GM23338 (cell line): ENCODE results near the gene TLR6. TPM values are rescaled to one million over a fixed set of nuclear protein-coding genes. Genes with fewer than 3 reads are reported as not detected.

Source experiments
- ATAC-seq: fragments of 200-7000 bp; cut with Tn5 transposase; 3 replicates; pipeline ENCODE4 v1.9.1; 2020
- DNase-seq: peaks from one replicate; pipeline ENCODE4 v3.0.0-alpha.2; 2015; ENCODE audit warnings: low spot score
- H2AFZ ChIP-seq: fragments of 200-600 bp; sonication (generic); 2 replicates; pipeline ENCODE4 v1.8.0; 2016; ENCODE audit warnings: antibody characterized with exemption, mild to moderate bottlenecking, moderate library complexity
- H3F3A ChIP-seq: fragments of 200-600 bp; sonication (generic); replicated peaks from 2 replicates; pipeline ENCODE4 v1.8.0; 2017; ENCODE audit warnings: antibody characterized with exemption, mixed run types, low read depth
- H3K27ac ChIP-seq: fragments of 200-600 bp; sonication (generic); 2 replicates; pipeline ENCODE4 v1.6.1; 2016; ENCODE audit warnings: low read depth
- H3K27me3 ChIP-seq: fragments of 200-600 bp; sonication (generic); 2 replicates; pipeline ENCODE4 v1.8.0; 2016; ENCODE audit warnings: mild to moderate bottlenecking, mixed run types, moderate library complexity; ENCODE audit not compliant: insufficient read depth
- H3K36me3 ChIP-seq: fragments of 200-600 bp; sonication (generic); 2 replicates; pipeline ENCODE4 v1.8.0; 2016; ENCODE audit warnings: mild to moderate bottlenecking; ENCODE audit not compliant: insufficient read depth
- H3K4me1 ChIP-seq: fragments of 200-600 bp; sonication (generic); 2 replicates; pipeline ENCODE4 v1.8.0; 2016; ENCODE audit warnings: mild to moderate bottlenecking, moderate library complexity; ENCODE audit not compliant: insufficient read depth
- H3K4me2 ChIP-seq: fragments of 200-600 bp; sonication (generic); 2 replicates; pipeline ENCODE4 v1.7.1; 2017; ENCODE audit warnings: mixed run types
- H3K4me3 ChIP-seq: fragments of 200-600 bp; sonication (generic); 2 replicates; pipeline ENCODE4 v1.6.1; 2016; ENCODE audit warnings: mixed run types
- H3K79me2 ChIP-seq: fragments of 200-600 bp; sonication (generic); replicated peaks from 2 replicates; pipeline ENCODE4 v1.8.0; 2017; ENCODE audit warnings: mild to moderate bottlenecking; ENCODE audit not compliant: insufficient read depth
- H3K9me2 ChIP-seq: fragments of 200-600 bp; sonication (generic); 2 replicates; pipeline ENCODE4 v1.8.0; 2017; ENCODE audit not compliant: insufficient read depth
- H4K20me1 ChIP-seq: fragments of 200-600 bp; sonication (generic); replicated peaks from 2 replicates; pipeline ENCODE4 v1.8.0; 2017; ENCODE audit warnings: mild to moderate bottlenecking; ENCODE audit not compliant: insufficient read depth
- H3K27ac Mint-ChIP-seq: 2 replicates; pipeline ENCODE4 v1.8.0; 2020; ENCODE audit warnings: inconsistent platforms, mild to moderate bottlenecking, moderate library complexity, mixed read lengths
- H3K27me3 Mint-ChIP-seq: 3 replicates; pipeline ENCODE4 v1.8.0; 2022; ENCODE audit warnings: low read depth, mild to moderate bottlenecking, moderate library complexity, mixed read lengths, inconsistent platforms; ENCODE audit not compliant: insufficient read depth, poor library complexity
- H3K36me3 Mint-ChIP-seq: 3 replicates; pipeline ENCODE4 v1.8.0; 2021; ENCODE audit warnings: low read depth, mild to moderate bottlenecking, inconsistent platforms, moderate library complexity, mixed read lengths
- H3K4me1 Mint-ChIP-seq: 3 replicates; pipeline ENCODE4 v1.8.0; 2020; ENCODE audit warnings: mild to moderate bottlenecking, inconsistent platforms, mixed read lengths
- H3K4me3 Mint-ChIP-seq: 3 replicates; pipeline ENCODE4 v1.8.0; 2021; ENCODE audit warnings: moderate library complexity, mild to moderate bottlenecking, inconsistent platforms, mixed read lengths
- H3K9me3 Mint-ChIP-seq: 3 replicates; pipeline ENCODE4 v1.8.0; 2020; ENCODE audit warnings: moderate library complexity, mild to moderate bottlenecking, inconsistent platforms, mixed read lengths
- CTCF ChIP-seq, 2 experiments: fragments of 200-600 bp in 1 of 2; sonication (generic) in 1 of 2; conservative IDR thresholded peaks; 2 replicates each; pipeline versions ENCODE4 v1.5.1 to v1.6.1; 2016 to 2017; ENCODE audit warnings: antibody characterized with exemption in 2 of 2, low read depth in 2 of 2, mild to moderate bottlenecking in 2 of 2, moderate library complexity in 1 of 2
- EZH2 ChIP-seq: fragments of 200-600 bp; sonication (generic); IDR thresholded peaks from one replicate; pipeline ENCODE4 v1.8.0; 2017; ENCODE audit warnings: antibody characterized with exemption, mild to moderate bottlenecking, low read depth; ENCODE audit not compliant: unreplicated experiment
- EZH2phosphoT487 ChIP-seq: fragments of 200-600 bp; sonication (generic); IDR thresholded peaks from one replicate; pipeline ENCODE4 v1.8.1; 2018; ENCODE audit warnings: antibody characterized with exemption; ENCODE audit not compliant: unreplicated experiment
- JUNB ChIP-seq: IDR thresholded peaks from one replicate; pipeline ENCODE4 v1.6.1; 2016; ENCODE audit warnings: antibody characterized with exemption; ENCODE audit not compliant: unreplicated experiment
- POLR2AphosphoS5 ChIP-seq: IDR thresholded peaks from 2 replicates; pipeline ENCODE4 v1.6.1; 2016; ENCODE audit warnings: antibody characterized with exemption, low read depth
- ZNF114 ChIP-seq: fragments of 250-450 bp; sonication (Bioruptor Pico); IDR thresholded peaks from 2 replicates; pipeline ENCODE4 v1.5.0; 2020; ENCODE audit warnings: mild to moderate bottlenecking, moderate library complexity
- polyA plus RNA-seq: library from polyadenylated mRNA; unstranded; fragments of >200 nt; fragmentation: Nextera tagmentation; extraction: Ambion mirVana; gene quantifications from 2 replicates; pipeline ENCODE4 v1.2.1, GENCODE V29; 2016
- total RNA-seq: library from RNA; depleted of rRNA; stranded (reverse); fragments of >200 nt; shearing (Covaris generic); gene quantifications from 2 replicates; pipeline ENCODE4 v1.2.3, GENCODE V29; 2014
- TF ChIP-seq, protein P1 (sequence below): fragments of 250-450 bp; sonication (Bioruptor Pico); IDR thresholded peaks from 2 replicates; pipeline ENCODE4 v1.5.0; 2020; ENCODE audit warnings: mild to moderate bottlenecking, moderate library complexity

The TLR6 gene
- total and polyA plus RNA-seq, 2 experiments from 2014 or later, result 0.14 TPM; not detected in 1

- H3K36me3 Mint-ChIP-seq, result no peaks in the 10 kb centered on the region
- Histone ChIP-seq H3K27ac (no peak overlapping the region), H3K27me3 (no peaks in the 10 kb centered on the region), H3K79me2 (no peaks in the 10 kb centered on the region), H3K36me3 (no peaks in the 10 kb centered on the region), H3K4me3 (no peak overlapping the region), H3K4me1 (peaks cover 5% of the 10 kb centered on the region), H3K9me2 (no peaks in the 10 kb centered on the region), H3F3A (no peaks in the 10 kb centered on the region), H3K4me2 (no peak overlapping the region), H4K20me1 (no peaks in the 10 kb centered on the region; the same call in 1 of the 2 replicates), H2AFZ (no peak overlapping the region)
- H3K27me3 Mint-ChIP-seq, result peaks cover 6% of the 10 kb centered on the region
- no peaks in the 10 kb centered on the region for H3K9me3 Mint-ChIP-seq
- TF ChIP-seq EZH2phosphoT487 (no peak), ZNF114 (CRISPR knock-in tag) (no peak), JUNB (no peak), POLR2AphosphoS5 (no peak)
- TF ChIP-seq, protein P1, sequence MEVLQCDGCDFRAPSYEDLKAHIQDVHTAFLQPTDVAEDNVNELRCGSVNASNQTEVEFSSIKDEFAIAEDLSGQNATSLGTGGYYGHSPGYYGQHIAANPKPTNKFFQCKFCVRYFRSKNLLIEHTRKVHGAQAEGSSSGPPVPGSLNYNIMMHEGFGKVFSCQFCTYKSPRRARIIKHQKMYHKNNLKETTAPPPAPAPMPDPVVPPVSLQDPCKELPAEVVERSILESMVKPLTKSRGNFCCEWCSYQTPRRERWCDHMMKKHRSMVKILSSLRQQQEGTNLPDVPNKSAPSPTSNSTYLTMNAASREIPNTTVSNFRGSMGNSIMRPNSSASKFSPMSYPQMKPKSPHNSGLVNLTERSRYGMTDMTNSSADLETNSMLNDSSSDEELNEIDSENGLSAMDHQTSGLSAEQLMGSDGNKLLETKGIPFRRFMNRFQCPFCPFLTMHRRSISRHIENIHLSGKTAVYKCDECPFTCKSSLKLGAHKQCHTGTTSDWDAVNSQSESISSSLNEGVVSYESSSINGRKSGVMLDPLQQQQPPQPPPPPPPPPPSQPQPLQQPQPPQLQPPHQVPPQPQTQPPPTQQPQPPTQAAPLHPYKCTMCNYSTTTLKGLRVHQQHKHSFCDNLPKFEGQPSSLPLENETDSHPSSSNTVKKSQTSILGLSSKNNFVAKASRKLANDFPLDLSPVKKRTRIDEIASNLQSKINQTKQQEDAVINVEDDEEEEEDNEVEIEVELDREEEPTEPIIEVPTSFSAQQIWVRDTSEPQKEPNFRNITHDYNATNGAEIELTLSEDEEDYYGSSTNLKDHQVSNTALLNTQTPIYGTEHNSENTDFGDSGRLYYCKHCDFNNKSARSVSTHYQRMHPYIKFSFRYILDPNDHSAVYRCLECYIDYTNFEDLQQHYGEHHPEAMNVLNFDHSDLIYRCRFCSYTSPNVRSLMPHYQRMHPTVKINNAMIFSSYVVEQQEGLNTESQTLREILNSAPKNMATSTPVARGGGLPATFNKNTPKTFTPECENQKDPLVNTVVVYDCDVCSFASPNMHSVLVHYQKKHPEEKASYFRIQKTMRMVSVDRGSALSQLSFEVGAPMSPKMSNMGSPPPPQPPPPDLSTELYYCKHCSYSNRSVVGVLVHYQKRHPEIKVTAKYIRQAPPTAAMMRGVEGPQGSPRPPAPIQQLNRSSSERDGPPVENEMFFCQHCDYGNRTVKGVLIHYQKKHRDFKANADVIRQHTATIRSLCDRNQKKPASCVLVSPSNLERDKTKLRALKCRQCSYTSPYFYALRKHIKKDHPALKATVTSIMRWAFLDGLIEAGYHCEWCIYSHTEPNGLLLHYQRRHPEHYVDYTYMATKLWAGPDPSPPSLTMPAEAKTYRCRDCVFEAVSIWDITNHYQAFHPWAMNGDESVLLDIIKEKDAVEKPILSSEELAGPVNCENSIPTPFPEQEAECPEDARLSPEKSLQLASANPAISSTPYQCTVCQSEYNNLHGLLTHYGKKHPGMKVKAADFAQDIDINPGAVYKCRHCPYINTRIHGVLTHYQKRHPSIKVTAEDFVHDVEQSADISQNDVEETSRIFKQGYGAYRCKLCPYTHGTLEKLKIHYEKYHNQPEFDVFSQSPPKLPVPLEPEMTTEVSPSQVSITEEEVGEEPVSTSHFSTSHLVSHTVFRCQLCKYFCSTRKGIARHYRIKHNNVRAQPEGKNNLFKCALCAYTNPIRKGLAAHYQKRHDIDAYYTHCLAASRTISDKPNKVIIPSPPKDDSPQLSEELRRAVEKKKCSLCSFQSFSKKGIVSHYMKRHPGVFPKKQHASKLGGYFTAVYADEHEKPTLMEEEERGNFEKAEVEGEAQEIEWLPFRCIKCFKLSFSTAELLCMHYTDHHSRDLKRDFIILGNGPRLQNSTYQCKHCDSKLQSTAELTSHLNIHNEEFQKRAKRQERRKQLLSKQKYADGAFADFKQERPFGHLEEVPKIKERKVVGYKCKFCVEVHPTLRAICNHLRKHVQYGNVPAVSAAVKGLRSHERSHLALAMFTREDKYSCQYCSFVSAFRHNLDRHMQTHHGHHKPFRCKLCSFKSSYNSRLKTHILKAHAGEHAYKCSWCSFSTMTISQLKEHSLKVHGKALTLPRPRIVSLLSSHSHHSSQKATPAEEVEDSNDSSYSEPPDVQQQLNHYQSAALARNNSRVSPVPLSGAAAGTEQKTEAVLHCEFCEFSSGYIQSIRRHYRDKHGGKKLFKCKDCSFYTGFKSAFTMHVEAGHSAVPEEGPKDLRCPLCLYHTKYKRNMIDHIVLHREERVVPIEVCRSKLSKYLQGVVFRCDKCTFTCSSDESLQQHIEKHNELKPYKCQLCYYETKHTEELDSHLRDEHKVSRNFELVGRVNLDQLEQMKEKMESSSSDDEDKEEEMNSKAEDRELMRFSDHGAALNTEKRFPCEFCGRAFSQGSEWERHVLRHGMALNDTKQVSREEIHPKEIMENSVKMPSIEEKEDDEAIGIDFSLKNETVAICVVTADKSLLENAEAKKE, result no peak
- DNase-seq, result no peak
- no peak for ATAC-seq
- peaks cover 5% of the 10 kb centered on the region; the same call in 2 of the 3 replicates for H3K4me1 Mint-ChIP-seq
- H3K4me3 Mint-ChIP-seq, result no peak overlapping the region
- H3K27ac Mint-ChIP-seq, result no peak overlapping the region
Observed at GRCh38 chr4:38902221-38902620, 45.6 kb upstream of the TLR6 start.

- Histone ChIP-seq H3F3A (no peaks in the 10 kb centered on the region), H3K9me2 (no peaks in the 10 kb centered on the region), H3K4me1 (no peaks in the 10 kb centered on the region), H3K27ac (no peak overlapping the region), H3K36me3 (no peaks in the 10 kb centered on the region), H3K79me2 (no peaks in the 10 kb centered on the region), H4K20me1 (no peaks in the 10 kb centered on the region), H3K4me2 (no peak overlapping the region), H3K27me3 (no peaks in the 10 kb centered on the region), H2AFZ (no peak overlapping the region), H3K4me3 (no peak overlapping the region)
- Mint-ChIP-seq H3K27me3 (peaks cover 2% of the 10 kb centered on the region), H3K4me3 (no peak overlapping the region), H3K9me3 (no peaks in the 10 kb centered on the region; the same call in 2 of the 3 replicates), H3K36me3 (peaks cover 7% of the 10 kb centered on the region; the same call in 1 of the 3 replicates), H3K27ac (no peak overlapping the region), H3K4me1 (no peaks in the 10 kb centered on the region)
- DNase-seq (no peak), ATAC-seq (no peak)
- TF ChIP-seq ZNF114 (CRISPR knock-in tag) (no peak), CTCF (conservative IDR thresholded peaks at IDR 0.05; ENCODE audit: low read depth in 2 of 2) (no peak), EZH2 (no peak)
Observed at GRCh38 chr4:38898245-38898644, 41.6 kb upstream of the TLR6 start.
